Midbrain (tissue), 1 donor: ENCODE results near the gene SOX2.

ENCODE experiments used
- DNase-seq: peaks from one replicate; lab custom pipeline; 2025; lab: John Stamatoyannopoulos, UW

The SOX2 gene

DNA sequence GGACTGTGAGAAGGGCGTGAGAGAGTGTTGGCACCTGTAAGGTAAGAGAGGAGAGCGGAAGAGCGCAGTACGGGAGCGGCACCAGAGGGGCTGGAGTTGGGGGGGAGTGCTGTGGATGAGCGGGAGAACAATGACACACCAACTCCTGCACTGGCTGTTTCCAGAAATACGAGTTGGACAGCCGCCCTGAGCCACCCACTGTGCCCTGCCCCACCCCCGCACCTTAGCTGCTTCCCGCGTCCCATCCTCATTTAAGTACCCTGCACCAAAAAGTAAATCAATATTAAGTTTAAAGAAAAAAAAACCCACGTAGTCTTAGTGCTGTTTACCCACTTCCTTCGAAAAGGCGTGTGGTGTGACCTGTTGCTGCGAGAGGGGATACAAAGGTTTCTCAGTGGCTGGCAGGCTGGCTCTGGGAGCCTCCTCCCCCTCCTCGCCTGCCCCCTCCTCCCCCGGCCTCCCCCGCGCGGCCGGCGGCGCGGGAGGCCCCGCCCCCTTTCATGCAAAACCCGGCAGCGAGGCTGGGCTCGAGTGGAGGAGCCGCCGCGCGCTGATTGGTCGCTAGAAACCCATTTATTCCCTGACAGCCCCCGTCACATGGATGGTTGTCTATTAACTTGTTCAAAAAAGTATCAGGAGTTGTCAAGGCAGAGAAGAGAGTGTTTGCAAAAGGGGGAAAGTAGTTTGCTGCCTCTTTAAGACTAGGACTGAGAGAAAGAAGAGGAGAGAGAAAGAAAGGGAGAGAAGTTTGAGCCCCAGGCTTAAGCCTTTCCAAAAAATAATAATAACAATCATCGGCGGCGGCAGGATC lies at the start of gene SOX2:
TSS of gene SOX2 (plus strand) at position 601 of the 811 bp plus-strand sequence. CDS start 436 bp downstream, outside the sequence.
- DNase-seq: peak; percentile 95

GRCh38 chr3:181683563-181683962 lies 28.2 kb upstream of the SOX2 start:
- no peak for DNase-seq

DNA sequence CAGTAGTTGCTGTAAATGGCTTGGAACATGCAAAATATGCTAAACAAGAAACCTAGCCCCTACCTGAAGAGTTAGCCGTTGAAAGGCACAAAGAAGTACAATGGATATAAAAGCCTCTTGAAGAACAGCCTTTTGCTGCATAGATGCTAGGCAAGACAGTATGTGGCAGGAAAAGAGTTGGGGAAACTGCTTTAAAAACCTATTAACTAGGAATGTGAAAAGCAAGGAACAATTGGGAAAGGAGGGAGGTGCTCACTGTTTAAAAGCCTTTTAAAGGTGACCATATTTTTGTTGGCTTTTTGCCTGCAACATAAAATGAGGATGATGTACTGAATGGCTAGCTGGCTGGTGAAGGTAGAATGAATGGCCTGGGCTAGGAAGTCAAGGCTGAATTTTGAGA lies 24.5 kb upstream of the SOX2 start:
- no peak for DNase-seq

DNA sequence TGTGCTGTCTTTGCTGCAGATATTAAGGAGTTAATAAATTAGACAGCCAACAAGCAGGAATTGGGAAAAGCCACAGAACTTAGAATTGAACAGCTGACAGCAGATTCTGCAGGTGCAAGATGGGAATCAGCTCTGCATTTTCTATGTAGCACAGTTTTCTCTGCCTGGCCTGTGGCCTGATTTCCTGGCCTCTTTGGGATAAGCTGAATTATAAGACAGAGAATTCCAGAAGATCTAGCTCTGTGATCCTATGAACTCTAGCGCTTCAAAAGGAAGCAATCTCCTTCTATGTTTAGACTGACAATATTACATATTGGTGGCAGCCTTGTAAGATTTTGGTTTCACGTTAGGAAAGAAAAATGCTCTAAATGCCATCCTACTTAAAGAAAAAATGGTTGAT lies 24.0 kb upstream of the SOX2 start:
- no peak for DNase-seq

GRCh38 chr3:181689546-181689945 lies 22.2 kb upstream of the SOX2 start:
- DNase-seq: no peak

DNA sequence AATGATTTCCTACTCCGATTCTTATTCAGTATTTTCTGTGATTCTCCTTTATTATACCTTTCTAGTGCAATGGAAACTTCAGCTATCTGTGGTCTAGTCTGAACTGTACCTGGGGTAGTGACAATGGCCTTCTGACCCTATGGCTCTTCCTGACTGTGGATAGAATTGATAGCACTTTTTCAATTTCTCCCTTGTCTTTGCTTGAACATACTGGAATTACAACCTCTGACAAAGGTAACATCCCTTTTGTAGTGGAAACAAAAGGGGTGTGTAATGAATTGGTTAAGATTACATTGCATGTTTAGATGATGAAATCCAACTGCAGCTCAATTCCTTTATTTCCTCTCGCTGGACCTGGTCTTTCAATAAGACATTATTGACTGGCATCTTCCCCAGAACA lies 21.0 kb upstream of the SOX2 start:
- DNase-seq: no peak

GRCh38 chr3:181691901-181692300 lies 19.8 kb upstream of the SOX2 start:
- no peak for DNase-seq

DNA sequence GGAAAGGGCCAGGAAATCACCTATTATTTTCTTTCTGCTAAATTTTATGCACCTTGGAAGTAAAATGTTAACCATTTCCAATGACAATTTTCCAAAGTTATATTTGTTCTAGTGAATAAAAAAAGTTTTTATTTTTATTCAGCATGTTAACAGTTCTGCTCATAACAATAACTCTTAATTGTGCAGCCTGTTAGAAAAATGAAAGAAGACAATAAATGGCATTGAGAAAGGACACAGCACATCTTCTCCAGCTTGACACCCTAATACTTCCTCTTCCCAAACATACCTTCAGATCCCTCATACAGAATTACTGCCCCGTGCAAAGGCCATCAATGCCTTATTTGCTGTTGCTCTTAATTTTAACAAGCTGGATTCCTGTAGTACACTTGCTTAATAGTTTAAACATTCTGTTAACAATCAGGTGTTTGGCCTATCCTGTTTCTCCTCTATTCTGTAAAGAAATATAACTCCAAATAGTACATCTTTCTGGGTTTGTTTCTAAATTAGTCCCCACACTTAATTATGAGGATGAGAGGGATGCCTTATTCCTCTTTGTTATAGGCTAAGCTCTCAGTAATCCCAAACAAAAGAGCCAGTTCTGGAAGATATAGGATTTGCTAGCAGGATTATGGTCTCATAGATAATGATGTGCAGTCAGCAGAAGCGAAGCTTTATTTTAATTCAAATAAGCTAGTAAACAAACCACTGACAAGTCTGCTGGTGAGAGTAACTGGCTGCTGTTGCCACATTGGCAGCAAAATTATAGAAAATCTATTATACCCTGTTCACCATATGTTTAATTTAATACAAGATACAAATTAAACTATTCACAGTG lies 19.2 kb upstream of the SOX2 start:
- DNase-seq: no peak

DNA sequence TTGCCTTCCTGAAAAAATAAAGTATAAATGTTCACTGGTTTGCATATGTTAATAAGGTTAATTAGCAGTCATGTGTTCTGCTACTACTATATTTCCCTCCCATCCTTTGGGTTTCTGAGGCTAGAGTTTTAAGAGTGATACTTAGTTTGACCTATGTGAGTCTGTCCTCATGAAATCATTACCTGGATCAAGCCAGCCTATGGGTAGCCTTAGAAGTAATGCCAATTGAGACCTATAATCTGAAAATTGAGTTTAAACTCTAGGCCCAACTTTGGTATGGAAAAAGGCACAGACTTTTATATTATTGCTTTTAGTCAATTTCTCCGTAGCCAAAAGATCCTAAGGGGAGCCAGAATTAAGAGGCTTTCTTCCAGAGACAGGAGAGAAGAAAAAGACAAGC lies 18.4 kb upstream of the SOX2 start:
- DNase-seq: no peak

- peak; percentile 88 for DNase-seq
Measured at GRCh38 chr3:181694805-181695660, 16.7 kb upstream of the SOX2 start.

GRCh38 chr3:181695661-181696491 lies 15.8 kb upstream of the SOX2 start:
- DNase-seq: no peak

DNA sequence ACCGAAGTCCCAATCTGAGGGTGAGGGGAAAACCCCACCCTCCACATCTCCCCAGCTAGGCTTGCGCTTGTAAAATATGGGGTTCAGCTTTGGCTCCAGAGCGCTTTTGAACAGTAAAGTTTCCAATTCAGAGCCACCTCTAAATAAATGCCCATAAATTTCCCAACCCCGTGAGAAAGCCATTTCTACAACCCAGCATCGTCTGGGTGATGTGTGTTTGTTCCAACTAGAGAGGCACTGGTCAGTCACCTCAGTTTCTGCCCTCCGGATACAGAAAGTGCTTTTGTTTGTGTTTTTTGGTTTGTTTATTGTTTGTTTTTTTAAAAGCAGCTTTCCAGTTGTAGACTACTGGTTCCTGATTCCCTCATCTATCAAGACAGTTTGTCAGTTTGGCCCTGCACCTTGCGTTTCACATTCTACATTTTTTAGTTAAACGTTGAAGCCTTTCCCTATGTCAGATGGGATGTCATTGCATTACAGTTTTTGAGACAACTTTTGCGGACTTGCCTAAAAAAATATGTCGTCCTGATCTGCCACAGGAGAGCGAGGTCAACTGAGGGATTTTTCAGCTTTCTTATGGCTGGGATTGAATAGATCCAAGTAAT lies 15.0 kb upstream of the SOX2 start:
- no peak for DNase-seq

- no peak for DNase-seq
Measured at GRCh38 chr3:181698263-181698954, 13.3 kb upstream of the SOX2 start.

GRCh38 chr3:181699171-181699903 lies 12.4 kb upstream of the SOX2 start:
- peak; percentile 90 for DNase-seq

- peak; percentile 93 for DNase-seq
Measured at GRCh38 chr3:181700168-181701087, 11.3 kb upstream of the SOX2 start.

DNA sequence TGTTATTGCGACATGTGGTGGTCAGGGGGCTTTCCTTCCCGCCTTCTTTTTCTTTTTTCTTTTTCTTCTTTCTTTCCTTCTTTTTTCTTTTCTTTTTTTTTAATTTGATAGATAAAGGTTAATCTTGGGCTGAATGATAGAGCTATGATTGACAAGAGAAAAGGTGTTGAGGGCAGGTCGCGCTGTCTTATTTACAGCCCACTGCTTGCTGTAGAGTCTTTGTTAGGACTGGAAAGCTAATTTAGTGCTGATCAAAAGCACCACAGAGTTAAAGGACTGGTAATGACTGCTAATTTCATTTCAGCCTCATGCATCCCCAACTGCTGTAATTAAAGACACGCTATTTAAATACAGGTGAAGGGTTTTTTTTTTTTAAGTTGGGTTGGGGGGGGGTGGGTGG lies 10.6 kb upstream of the SOX2 start:
- DNase-seq: no peak

- DNase-seq: no peak
Measured at GRCh38 chr3:181703601-181704420, 7.9 kb upstream of the SOX2 start.
